Dendritic cell treated with granulocyte-macrophage colony-stimulating factor and Interleukin-4, amounts not matched to agents 40 ng/mL and 50 ng/mL, for 4 days (primary cell): ENCODE measurements around the gene NOS3.
"Not testable (repeated sequence)": the region's sequence is repeated elsewhere in the genome, so short reads cannot be mapped to it uniquely, and the experiment has no call there.

ENCODE experiments used
- H3K27ac Mint-ChIP-seq: one replicate; pipeline ENCODE4 v1.8.0; 2022; ENCODE audit warnings: mild to moderate bottlenecking, mixed read lengths
- H3K27me3 Mint-ChIP-seq: one replicate; pipeline ENCODE4 v1.8.0; 2022; ENCODE audit warnings: mild to moderate bottlenecking, mixed read lengths
- H3K36me3 Mint-ChIP-seq: one replicate; pipeline ENCODE4 v1.8.0; 2022; ENCODE audit warnings: low read depth, mixed read lengths
- H3K4me1 Mint-ChIP-seq: one replicate; pipeline ENCODE4 v1.8.0; 2022; ENCODE audit warnings: low read depth, mixed read lengths
- H3K4me3 Mint-ChIP-seq: one replicate; pipeline ENCODE4 v1.8.0; 2022; ENCODE audit warnings: mild to moderate bottlenecking, moderate library complexity, mixed read lengths
- H3K9me3 Mint-ChIP-seq: one replicate; pipeline ENCODE4 v1.8.0; 2022; ENCODE audit warnings: mixed read lengths
- intact Hi-C: fragments of 100-400 bp; cut with micrococcal nuclease; formaldehyde crosslinking; loops from one replicate; pipeline ENCODE4 v1.15.0; 2022

Gene NOS3

DNA sequence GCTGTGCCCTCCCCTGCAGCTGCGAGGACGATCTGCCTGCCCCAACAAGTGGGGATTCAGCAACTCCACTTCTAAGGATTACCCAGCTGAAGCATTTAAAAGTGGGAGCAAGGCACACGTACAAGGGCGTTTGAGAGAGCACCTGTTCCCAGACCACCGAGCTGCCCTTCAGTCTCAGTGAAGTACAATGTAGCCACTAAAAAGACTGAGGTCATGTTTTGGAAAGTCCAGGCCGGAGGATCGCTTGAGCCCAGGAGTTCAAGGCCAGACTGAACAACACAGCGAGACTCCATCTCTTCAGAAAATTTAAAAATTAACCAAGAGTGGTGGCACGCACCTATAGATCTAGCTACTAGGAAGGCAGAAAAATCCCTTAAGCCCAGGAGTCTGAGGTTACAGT is 14.7 kb downstream of the NOS3 start:
- Mint-ChIP-seq H3K9me3 (no peaks in the 10 kb centered on the region), H3K4me3 (no peak overlapping the region), H3K27me3 (peaks cover 58% of the 10 kb centered on the region), H3K4me1 (peaks cover 19% of the 10 kb centered on the region), H3K27ac (no peak overlapping the region), H3K36me3 (no peaks in the 10 kb centered on the region)
- intact Hi-C loops: no loop called here

- no peaks in the 10 kb centered on the region for H3K9me3 Mint-ChIP-seq
- H3K27ac Mint-ChIP-seq: no peak overlapping the region
- H3K4me3 Mint-ChIP-seq: no peak overlapping the region
Measured at GRCh38 chr7:151006590-151007300, 15.9 kb downstream of the NOS3 start.

GRCh38 chr7:151007469-151007898 is 16.7 kb downstream of the NOS3 start:
- Mint-ChIP-seq H3K27me3 (peaks cover 66% of the 10 kb centered on the region), H3K27ac (no peak overlapping the region), H3K36me3 (no peaks in the 10 kb centered on the region), H3K4me3 (no peak overlapping the region), H3K4me1 (peaks cover 26% of the 10 kb centered on the region), H3K9me3 (no peaks in the 10 kb centered on the region)
- intact Hi-C loops: no loop called here

More at GRCh38 chr7:151006590-151007300, 15.9 kb downstream of the NOS3 start:
- Mint-ChIP-seq H3K27me3 (peaks cover 62% of the 10 kb centered on the region), H3K36me3 (no peaks in the 10 kb centered on the region), H3K4me1 (peaks cover 21% of the 10 kb centered on the region)
- intact Hi-C loops: no loop called here

DNA sequence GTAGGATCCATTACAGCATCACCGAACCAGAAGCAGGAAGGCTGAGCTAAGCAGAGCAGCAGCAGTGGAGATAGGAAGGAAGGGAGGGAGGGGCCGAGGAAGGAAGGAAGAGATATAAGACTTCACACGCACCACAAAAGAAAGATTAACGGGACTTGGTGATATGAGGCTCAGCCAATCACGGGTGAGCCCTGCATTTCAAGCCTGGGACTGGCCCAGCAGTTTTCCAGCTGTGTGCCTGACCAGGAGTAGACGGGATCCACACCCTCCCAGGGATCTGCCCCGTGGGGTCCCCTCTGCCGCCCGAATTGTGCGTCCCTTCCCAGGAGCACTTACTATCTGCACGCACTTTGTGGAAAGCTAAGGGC is 17.3 kb downstream of the NOS3 start:
- Mint-ChIP-seq H3K4me1 (peaks cover 31% of the 10 kb centered on the region), H3K27me3 (peaks cover 72% of the 10 kb centered on the region), H3K4me3 (peak overlapping the region; percentile 57), H3K9me3 (no peaks in the 10 kb centered on the region), H3K36me3 (no peaks in the 10 kb centered on the region), H3K27ac (no peak overlapping the region)
- intact Hi-C loops: no loop called here

GRCh38 chr7:151008511-151009323 is 17.9 kb downstream of the NOS3 start:
- H3K4me3 Mint-ChIP-seq: peak overlapping the region; percentile 57
- no peaks in the 10 kb centered on the region for H3K36me3 Mint-ChIP-seq
- intact Hi-C loops: no loop called here
- peaks cover 33% of the 10 kb centered on the region for H3K4me1 Mint-ChIP-seq
- no peak overlapping the region for H3K27ac Mint-ChIP-seq
- no peaks in the 10 kb centered on the region for H3K9me3 Mint-ChIP-seq
- peaks cover 75% of the 10 kb centered on the region for H3K27me3 Mint-ChIP-seq

DNA sequence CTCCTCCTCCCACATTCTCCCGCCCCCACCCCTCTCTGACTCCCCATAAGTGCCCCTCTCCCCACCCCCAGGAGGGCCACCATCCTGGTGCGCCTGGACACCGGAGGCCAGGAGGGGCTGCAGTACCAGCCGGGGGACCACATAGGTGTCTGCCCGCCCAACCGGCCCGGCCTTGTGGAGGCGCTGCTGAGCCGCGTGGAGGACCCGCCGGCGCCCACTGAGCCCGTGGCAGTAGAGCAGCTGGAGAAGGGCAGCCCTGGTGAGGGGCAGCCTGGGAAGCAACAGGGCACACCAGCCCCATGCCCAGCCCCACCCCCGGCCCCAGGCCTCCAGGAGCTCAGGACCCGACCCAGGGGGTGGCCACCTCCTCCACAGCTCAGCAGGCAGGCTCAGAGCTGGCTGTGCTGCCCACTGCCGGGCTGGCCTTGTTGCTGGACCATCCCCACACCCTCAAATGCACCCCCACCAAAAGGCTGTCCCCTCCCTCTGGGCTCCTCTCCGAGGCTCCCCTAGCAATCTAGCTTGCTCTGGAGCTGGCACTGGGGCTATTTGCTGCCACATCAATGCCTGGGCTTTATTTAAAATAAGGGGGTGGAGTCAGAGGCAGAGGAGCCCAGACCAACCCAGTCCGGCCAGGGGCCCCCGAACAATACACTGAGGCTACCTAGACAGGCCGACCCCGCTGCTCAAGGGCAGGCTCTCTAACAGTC is 18.7 kb downstream of the NOS3 start:
- peaks cover 40% of the 10 kb centered on the region for H3K4me1 Mint-ChIP-seq
- no peak overlapping the region for H3K27ac Mint-ChIP-seq
- no peaks in the 10 kb centered on the region for H3K9me3 Mint-ChIP-seq
- intact Hi-C loops: no loop called here
- H3K4me3 Mint-ChIP-seq: no peak overlapping the region
- H3K27me3 Mint-ChIP-seq: peaks cover 82% of the 10 kb centered on the region
- no peaks in the 10 kb centered on the region for H3K36me3 Mint-ChIP-seq

GRCh38 chr7:151010037-151010306 is 19.2 kb downstream of the NOS3 start:
- no peaks in the 10 kb centered on the region for H3K36me3 Mint-ChIP-seq
- H3K27ac Mint-ChIP-seq: no peak overlapping the region
- H3K4me1 Mint-ChIP-seq: peaks cover 42% of the 10 kb centered on the region
- intact Hi-C loops: no loop called here
- H3K27me3 Mint-ChIP-seq: peaks cover 82% of the 10 kb centered on the region
- H3K9me3 Mint-ChIP-seq: no peaks in the 10 kb centered on the region
- H3K4me3 Mint-ChIP-seq: no peak overlapping the region

DNA sequence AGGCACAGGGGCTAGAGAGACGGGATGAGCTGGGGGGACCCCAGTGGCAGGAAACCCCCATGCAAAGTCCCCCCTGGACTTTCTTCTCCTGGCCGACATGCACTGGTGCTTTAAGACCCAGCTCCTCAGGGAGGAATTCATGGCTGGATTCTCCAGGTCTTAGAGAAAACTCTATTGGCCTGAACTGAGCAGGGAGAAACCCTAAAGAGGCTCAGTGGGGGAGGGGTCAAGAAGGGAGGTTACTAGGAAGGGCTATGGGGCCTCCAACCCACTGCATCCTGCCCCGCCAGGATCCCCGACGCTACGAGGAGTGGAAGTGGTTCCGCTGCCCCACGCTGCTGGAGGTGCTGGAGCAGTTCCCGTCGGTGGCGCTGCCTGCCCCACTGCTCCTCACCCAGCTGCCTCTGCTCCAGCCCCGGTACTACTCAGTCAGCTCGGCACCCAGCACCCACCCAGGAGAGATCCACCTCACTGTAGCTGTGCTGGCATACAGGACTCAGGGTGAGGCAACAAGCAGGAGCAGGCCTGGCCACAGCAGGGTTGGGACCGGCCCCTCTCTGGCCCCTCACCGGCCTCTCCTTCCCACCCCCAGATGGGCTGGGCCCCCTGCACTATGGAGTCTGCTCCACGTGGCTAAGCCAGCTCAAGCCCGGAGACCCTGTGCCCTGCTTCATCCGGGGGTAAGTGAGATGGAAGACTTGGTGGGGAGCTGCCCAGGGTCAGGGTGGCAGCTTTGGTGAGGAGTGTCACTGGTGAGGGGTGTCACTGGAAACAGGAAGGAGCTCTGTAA is 19.7 kb downstream of the NOS3 start:
- intact Hi-C loops: no loop called here
- no peak overlapping the region for H3K4me3 Mint-ChIP-seq
- peaks cover 81% of the 10 kb centered on the region for H3K27me3 Mint-ChIP-seq
- peaks cover 48% of the 10 kb centered on the region for H3K4me1 Mint-ChIP-seq
- no peaks in the 10 kb centered on the region for H3K36me3 Mint-ChIP-seq
- H3K9me3 Mint-ChIP-seq: no peaks in the 10 kb centered on the region
- peak overlapping the region; percentile 52 for H3K27ac Mint-ChIP-seq

GRCh38 chr7:151011097-151011409 is 20.2 kb downstream of the NOS3 start:
- Mint-ChIP-seq H3K27me3 (peaks cover 84% of the 10 kb centered on the region), H3K4me1 (peaks cover 50% of the 10 kb centered on the region), H3K4me3 (no peak overlapping the region), H3K9me3 (no peaks in the 10 kb centered on the region), H3K36me3 (no peaks in the 10 kb centered on the region), H3K27ac (peak overlapping the region; percentile 52)
- intact Hi-C loops: no loop called here

- H3K36me3 Mint-ChIP-seq, intact Hi-C loops, H3K4me3 Mint-ChIP-seq, H3K9me3 Mint-ChIP-seq: not testable (repeated sequence)
- peaks cover 89% of the 10 kb centered on the region for H3K27me3 Mint-ChIP-seq
- peaks cover 50% of the 10 kb centered on the region for H3K4me1 Mint-ChIP-seq
- peak overlapping the region; percentile 37 for H3K27ac Mint-ChIP-seq
Measured at GRCh38 chr7:151011616-151012015, 20.8 kb downstream of the NOS3 start.

DNA sequence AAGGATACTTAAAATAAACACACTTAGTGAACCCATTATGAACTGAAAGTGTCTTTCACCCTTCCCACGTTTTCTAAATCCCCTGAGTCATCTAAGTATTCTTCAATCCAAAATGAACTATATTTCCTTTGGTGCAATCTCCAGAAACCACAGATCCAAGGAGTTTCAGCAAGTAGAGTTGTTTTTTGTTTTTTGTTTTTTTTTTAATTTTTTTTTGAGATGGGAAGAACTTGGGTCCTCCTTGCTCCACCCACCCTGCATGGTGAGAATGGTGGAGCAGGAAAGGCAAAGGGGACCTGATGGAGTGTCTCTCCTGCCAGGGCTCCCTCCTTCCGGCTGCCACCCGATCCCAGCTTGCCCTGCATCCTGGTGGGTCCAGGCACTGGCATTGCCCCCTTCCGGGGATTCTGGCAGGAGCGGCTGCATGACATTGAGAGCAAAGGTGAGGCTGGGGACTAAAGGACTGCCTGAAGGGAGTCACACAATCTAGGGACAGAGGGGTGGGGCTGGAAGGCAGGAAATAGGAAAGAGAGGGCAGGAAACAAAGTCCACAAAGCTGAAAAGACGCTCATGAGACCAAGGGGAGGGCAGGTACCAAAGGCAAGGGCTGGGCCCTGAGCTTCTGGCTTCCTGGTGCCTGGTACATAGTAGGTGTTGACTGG is 21.3 kb downstream of the NOS3 start:
- no peaks in the 10 kb centered on the region for H3K36me3 Mint-ChIP-seq
- no peaks in the 10 kb centered on the region for H3K9me3 Mint-ChIP-seq
- H3K27ac Mint-ChIP-seq: peak overlapping the region; percentile 37
- no peak overlapping the region for H3K4me3 Mint-ChIP-seq
- peaks cover 90% of the 10 kb centered on the region for H3K27me3 Mint-ChIP-seq
- intact Hi-C loops: no loop called here
- peaks cover 50% of the 10 kb centered on the region for H3K4me1 Mint-ChIP-seq

DNA sequence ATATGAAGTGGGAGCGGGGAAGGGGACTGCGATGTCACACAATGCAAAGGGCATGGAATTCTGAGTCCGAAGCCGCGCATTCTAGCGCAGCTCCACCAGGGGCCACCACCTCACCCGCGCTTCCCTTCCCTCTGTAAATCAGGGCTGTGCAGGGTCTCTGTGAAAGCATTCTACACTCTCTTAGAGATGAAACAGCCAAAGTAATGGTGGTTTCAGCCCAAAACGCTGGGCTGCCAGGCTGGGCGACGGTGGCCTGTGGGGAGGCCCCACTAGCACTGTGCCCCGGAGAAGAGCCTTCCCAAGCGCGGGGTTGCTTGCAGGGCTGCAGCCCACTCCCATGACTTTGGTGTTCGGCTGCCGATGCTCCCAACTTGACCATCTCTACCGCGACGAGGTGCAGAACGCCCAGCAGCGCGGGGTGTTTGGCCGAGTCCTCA is 22.1 kb downstream of the NOS3 start:
- peaks cover 50% of the 10 kb centered on the region for H3K4me1 Mint-ChIP-seq
- H3K36me3 Mint-ChIP-seq: no peaks in the 10 kb centered on the region
- no peak overlapping the region for H3K4me3 Mint-ChIP-seq
- intact Hi-C loops: no loop called here
- peaks cover 90% of the 10 kb centered on the region for H3K27me3 Mint-ChIP-seq
- H3K9me3 Mint-ChIP-seq: no peaks in the 10 kb centered on the region
- no peak overlapping the region for H3K27ac Mint-ChIP-seq

- Mint-ChIP-seq H3K4me3 (peak overlapping the region; percentile 69), H3K9me3 (no peaks in the 10 kb centered on the region), H3K36me3 (no peaks in the 10 kb centered on the region), H3K4me1 (peaks cover 51% of the 10 kb centered on the region), H3K27me3 (peaks cover 90% of the 10 kb centered on the region), H3K27ac (no peak overlapping the region)
- intact Hi-C loops: no loop called here
Measured at GRCh38 chr7:151013356-151013732, 22.5 kb downstream of the NOS3 start.
